Aorta (tissue), 5 donors: Measurements from ENCODE around the gene CAMLG. TPM values are rescaled to one million over a fixed set of nuclear protein-coding genes. Genes with fewer than 3 reads are reported as not detected.
A peak's percentile ranks its signal among the peaks of the same experiment; 100 is the strongest.
"Not testable (repeated sequence)": the region's sequence is repeated elsewhere in the genome, so short reads cannot be mapped to it uniquely, and the experiment has no call there.

Experiments used
- ATAC-seq: fragments of 200-7000 bp; cut with Tn5 transposase; one replicate; pipeline ENCODE4 v1.9.1; 2022; ENCODE audit warnings: moderate library complexity; ENCODE audit not compliant: low FRiP score
- DNase-seq, 2 donors: peaks; one replicate each; pipeline ENCODE4 v3.0.0-alpha.2; 2020
- H3K27ac ChIP-seq, 2 donors: one replicate each; pipeline ENCODE4 v1.5.1; 2013; ENCODE audit warnings: low read length in 2 of 2, mild to moderate bottlenecking in 2 of 2, moderate library complexity in 2 of 2, control low read depth in 1 of 2, inconsistent platforms in 1 of 2, low read depth in 1 of 2
- H3K27me3 ChIP-seq, 2 donors: one replicate each; pipeline ENCODE4 v1.6.1; 2013; ENCODE audit warnings: control low read depth in 1 of 2, low read length in 1 of 2, mild to moderate bottlenecking in 1 of 2, moderate library complexity in 1 of 2; ENCODE audit not compliant: insufficient read depth in 2 of 2, control insufficient read depth in 1 of 2
- H3K36me3 ChIP-seq, 2 donors: one replicate each; pipeline ENCODE4 v1.6.1; 2013; ENCODE audit warnings: control low read depth in 1 of 2, low read length in 1 of 2, mild to moderate bottlenecking in 1 of 2; ENCODE audit not compliant: insufficient read depth in 2 of 2, control insufficient read depth in 1 of 2
- H3K4me1 ChIP-seq, 2 donors: one replicate each; pipeline ENCODE4 v1.6.1; 2013; ENCODE audit warnings: low read length in 2 of 2, control low read depth in 1 of 2, mild to moderate bottlenecking in 1 of 2, moderate library complexity in 1 of 2; ENCODE audit not compliant: insufficient read depth in 2 of 2, control insufficient read depth in 1 of 2
- H3K4me3 ChIP-seq, 2 donors: one replicate each; pipeline ENCODE4 v1.5.1; 2013; ENCODE audit warnings: low read length in 2 of 2, control low read depth in 1 of 2, mild to moderate bottlenecking in 1 of 2
- H3K9me3 ChIP-seq: one replicate; pipeline ENCODE4 v1.6.1; 2013; ENCODE audit warnings: mild to moderate bottlenecking, low read length; ENCODE audit not compliant: control insufficient read depth
- WGBS, 2 donors: extraction: QIAGEN DNeasy Blood & Tissue Kit; methylation state at CpG; one replicate each; pipeline ENCODE4 v1.1.7; 2013; 5-methylcytosine and 5-hydroxymethylcytosine counted together
- intact Hi-C, 2 donors: fragments of 100-400 bp; cut with DNase I; formaldehyde crosslinking; loops; one replicate each; pipeline versions ENCODE4 v1.14.2 to v1.15.0; 2022
- long read RNA-seq, 2 donors: library from polyadenylated mRNA; unstranded; transcript quantifications; one replicate each; pipeline ENCODE4 v2.0.0, GENCODE V29; 2020 to 2021
- polyA plus RNA-seq, 2 donors: library from polyadenylated mRNA; stranded (reverse); fragments of 200-250 nt; gene quantifications; one replicate each; pipeline ENCODE4 v1.2.3, GENCODE V29; 2013
- total RNA-seq, 2 donors: library from RNA; stranded (reverse); fragmentation: NEBNext Ultra II Directional; extraction: Animal tissue kit (Norgen Biotek cat#: 25700); gene quantifications; one replicate each; pipeline ENCODE4 v1.2.1, GENCODE V29; 2021
- donor health status: healthy with polysubstance abuse.
- donor health status: Bipolar disorder and iron deficiency.
- donor health status: DM: no; HTN: no; CAD: no.
- donor health status: DM: no; HTN: no; CAD: no.
- donor health status: DM: yes; HTN: yes; CAD: no.

The CAMLG gene
- total RNA-seq (10 to 100 TPM; 31.2 to 33.1 TPM), polyA plus RNA-seq (10 to 100 TPM; 67.5 to 95.9 TPM)
- long read RNA-seq, donor 1, transcript CAMLG-201 (4 exons, 2,221 nt), result major isoform, 111 of 141 reads
- long read RNA-seq, donor 1, transcript CAMLG-202 (3 exons, 895 nt), result minor isoform, 7 of 141 reads
- long read RNA-seq, donor 1, partial matches to known transcripts, result 3 of 141 reads
- long read RNA-seq, donor 1, other reads (novel, unspliced or antisense), result 20 of 141 reads
- long read RNA-seq, donor 2, transcript CAMLG-202 (3 exons, 895 nt), result minor isoform, 7 of 32 reads
- long read RNA-seq, donor 2, transcript CAMLG-201 (4 exons, 2,221 nt), result major isoform, 12 of 32 reads
- long read RNA-seq, donor 2, partial matches to known transcripts, result 5 of 32 reads
- long read RNA-seq, donor 2, other reads (novel, unspliced or antisense), result 8 of 32 reads

- H3K4me1 ChIP-seq, result no peaks in the 10 kb centered on the region
- ATAC-seq (peak; percentile 100), DNase-seq (peak; percentile 99 to 100)
- intact Hi-C loops, result loop anchor here in 1 of 2 donors (2.0 to 10.0 kb wide), 2 partner anchors 106 to 166 kb away; partner anchors contain the start of genes C5orf24 and PCBD2
- H3K27me3 ChIP-seq, result no peaks in the 10 kb centered on the region
- H3K36me3 ChIP-seq, result peaks cover 0 to 2% of the 10 kb centered on the region in 2 donors
- H3K4me3 ChIP-seq, result peak within 1 kb of the TSS; percentile 68 to 72
- peak within 1 kb of the TSS; percentile 38 to 92 for H3K27ac ChIP-seq
- WGBS, 2 donors, result 0% methylated on average over 60 to 66 of the region's 66 CpGs
- no peaks in the 10 kb centered on the region for H3K9me3 ChIP-seq
Observed at GRCh38 chr5:134738133-134738962, at the start of gene CAMLG. TSS of gene CAMLG (plus strand) at chr5:134738548. CDS start at chr5:134738621, 73 bp downstream.

GRCh38 chr5:134690144-134690543 is 48.2 kb upstream of the CAMLG start:
- H3K4me3 ChIP-seq, H3K9me3 ChIP-seq, H3K4me1 ChIP-seq, H3K27me3 ChIP-seq, ATAC-seq, intact Hi-C loops, DNase-seq, H3K27ac ChIP-seq: not testable (repeated sequence)
- peaks cover 6 to 11% of the 10 kb centered on the region in 2 donors for H3K36me3 ChIP-seq
- WGBS, 2 donors, result 94 to 97% methylated on average over 8 of the region's 8 CpGs

GRCh38 chr5:134692722-134693121 is 45.6 kb upstream of the CAMLG start:
- no peaks in the 10 kb centered on the region for H3K27me3 ChIP-seq
- DNase-seq (no peak), ATAC-seq (no peak)
- H3K36me3 ChIP-seq, result peaks cover 7 to 11% of the 10 kb centered on the region in 2 donors
- intact Hi-C loops, result no loop called here
- H3K4me1 ChIP-seq, result no peaks in the 10 kb centered on the region
- H3K4me3 ChIP-seq, result no peak overlapping the region
- H3K9me3 ChIP-seq, result no peaks in the 10 kb centered on the region
- no peak overlapping the region for H3K27ac ChIP-seq

- no peak for ATAC-seq
- peaks cover 5 to 13% of the 10 kb centered on the region in 2 donors for H3K36me3 ChIP-seq
Observed at GRCh38 chr5:134708301-134708700, 30.0 kb upstream of the CAMLG start.

GRCh38 chr5:134714120-134714519 is 24.2 kb upstream of the CAMLG start:
- intact Hi-C loops, result no loop called here
- H3K27me3 ChIP-seq, result no peaks in the 10 kb centered on the region
- no peak overlapping the region for H3K27ac ChIP-seq
- ATAC-seq (no peak), DNase-seq (no peak)
- H3K9me3 ChIP-seq, result no peaks in the 10 kb centered on the region
- no peak overlapping the region for H3K4me3 ChIP-seq
- WGBS, 2 donors, result 92% methylated on average over 5 of the region's 5 CpGs
- no peaks in the 10 kb centered on the region for H3K4me1 ChIP-seq
- H3K36me3 ChIP-seq, result peaks cover 2 to 5% of the 10 kb centered on the region in 2 donors

More at GRCh38 chr5:134708301-134708700, 30.0 kb upstream of the CAMLG start:
- Histone ChIP-seq H3K9me3 (no peaks in the 10 kb centered on the region), H3K4me3 (no peak overlapping the region), H3K27ac (no peak overlapping the region), H3K27me3 (no peaks in the 10 kb centered on the region), H3K4me1 (no peaks in the 10 kb centered on the region)
- no peak for DNase-seq
- WGBS, 2 donors, result 93 to 95% methylated on average over 1 of the region's 1 CpG
- intact Hi-C loops, result no loop called here

GRCh38 chr5:134714541-134714940 is 23.8 kb upstream of the CAMLG start:
- peaks cover 5 to 6% of the 10 kb centered on the region in 2 donors for H3K36me3 ChIP-seq
- H3K27ac ChIP-seq, result no peak overlapping the region
- H3K4me3 ChIP-seq, result no peak overlapping the region
- 94% methylated on average over 3 of the region's 3 CpGs for WGBS, 2 donors
- H3K27me3 ChIP-seq, result no peaks in the 10 kb centered on the region
- no peak for ATAC-seq
- H3K4me1 ChIP-seq, result no peaks in the 10 kb centered on the region
- no peaks in the 10 kb centered on the region for H3K9me3 ChIP-seq
- intact Hi-C loops, result no loop called here
- no peak for DNase-seq

- ATAC-seq, DNase-seq, H3K9me3 ChIP-seq, intact Hi-C loops, H3K4me3 ChIP-seq, H3K27ac ChIP-seq, H3K36me3 ChIP-seq, H3K27me3 ChIP-seq, H3K4me1 ChIP-seq: not testable (repeated sequence)
- 82 to 88% methylated on average over 4 of the region's 4 CpGs for WGBS, 2 donors
Observed at GRCh38 chr5:134715466-134715865, 22.9 kb upstream of the CAMLG start.

- DNase-seq, result no peak
- 80 to 92% methylated on average over 1 of the region's 1 CpG for WGBS, 2 donors
- no peaks in the 10 kb centered on the region for H3K9me3 ChIP-seq
- no peak for ATAC-seq
- no peaks in the 10 kb centered on the region for H3K27me3 ChIP-seq
- intact Hi-C loops, result no loop called here
- H3K36me3 ChIP-seq, result peaks cover 0 to 1% of the 10 kb centered on the region in 2 donors
- no peaks in the 10 kb centered on the region for H3K4me1 ChIP-seq
- no peak overlapping the region for H3K27ac ChIP-seq
- no peak overlapping the region for H3K4me3 ChIP-seq
Observed at GRCh38 chr5:134724872-134725271, 13.5 kb upstream of the CAMLG start.
